Stimulated activated CD8-positive, alpha-beta memory T cell treated with anti-CD3 and anti-CD28 coated beads, Interleukin-15, amount 100 ng/mL, for 4 hours (primary cell): ENCODE results near the gene RHOC.

Source experiments
- DNase-seq, 2 donors: peaks; one replicate each; pipeline ENCODE4 v3.0.0-alpha.2; 2020; ENCODE audit warnings: low read depth in 2 of 2

RHOC gene

GRCh38 chr1:112702067-112702395, 4.9 kb downstream of the RHOC start:
- no peak for DNase-seq

DNA sequence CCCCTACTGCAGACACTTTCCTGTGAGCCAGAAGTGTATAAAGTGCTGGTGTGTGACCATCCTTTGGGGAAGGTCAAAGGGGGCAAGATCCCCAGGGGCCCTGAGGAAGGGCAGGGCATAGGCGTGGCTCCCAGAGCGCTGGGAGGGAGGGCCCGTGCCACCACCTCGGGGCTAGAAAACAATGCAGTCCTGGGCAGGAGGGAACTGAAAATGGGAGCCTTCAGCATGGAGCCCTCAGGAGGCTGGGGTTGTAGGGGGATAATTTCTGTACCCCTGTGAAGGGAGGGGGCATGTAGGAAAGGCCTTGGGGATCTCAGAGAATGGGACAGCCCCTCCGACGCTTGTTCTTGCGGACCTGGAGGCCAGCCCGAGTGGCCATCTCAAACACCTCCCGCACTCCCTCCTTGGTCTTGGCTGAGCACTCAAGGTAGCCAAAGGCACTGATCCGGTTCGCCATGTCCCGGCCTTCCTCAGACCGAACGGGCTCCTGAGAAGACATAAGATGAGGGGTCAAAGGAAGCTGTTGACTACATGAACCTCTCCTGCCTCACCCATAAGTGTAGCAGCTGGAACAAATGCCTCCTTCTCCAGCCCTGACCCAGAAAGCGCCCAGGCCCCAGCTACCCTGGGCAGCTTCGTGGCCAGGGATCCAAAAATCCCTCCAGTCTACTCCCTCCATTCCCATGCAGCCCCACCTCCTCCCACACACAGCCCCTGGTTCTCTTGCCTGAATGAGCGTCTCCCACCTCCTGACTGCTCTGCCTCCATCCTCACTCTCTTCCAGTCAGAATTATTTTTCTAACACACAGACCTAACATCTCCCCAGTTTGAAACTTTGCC, 5.5 kb downstream of the RHOC start:
- DNase-seq, result no peak

DNA sequence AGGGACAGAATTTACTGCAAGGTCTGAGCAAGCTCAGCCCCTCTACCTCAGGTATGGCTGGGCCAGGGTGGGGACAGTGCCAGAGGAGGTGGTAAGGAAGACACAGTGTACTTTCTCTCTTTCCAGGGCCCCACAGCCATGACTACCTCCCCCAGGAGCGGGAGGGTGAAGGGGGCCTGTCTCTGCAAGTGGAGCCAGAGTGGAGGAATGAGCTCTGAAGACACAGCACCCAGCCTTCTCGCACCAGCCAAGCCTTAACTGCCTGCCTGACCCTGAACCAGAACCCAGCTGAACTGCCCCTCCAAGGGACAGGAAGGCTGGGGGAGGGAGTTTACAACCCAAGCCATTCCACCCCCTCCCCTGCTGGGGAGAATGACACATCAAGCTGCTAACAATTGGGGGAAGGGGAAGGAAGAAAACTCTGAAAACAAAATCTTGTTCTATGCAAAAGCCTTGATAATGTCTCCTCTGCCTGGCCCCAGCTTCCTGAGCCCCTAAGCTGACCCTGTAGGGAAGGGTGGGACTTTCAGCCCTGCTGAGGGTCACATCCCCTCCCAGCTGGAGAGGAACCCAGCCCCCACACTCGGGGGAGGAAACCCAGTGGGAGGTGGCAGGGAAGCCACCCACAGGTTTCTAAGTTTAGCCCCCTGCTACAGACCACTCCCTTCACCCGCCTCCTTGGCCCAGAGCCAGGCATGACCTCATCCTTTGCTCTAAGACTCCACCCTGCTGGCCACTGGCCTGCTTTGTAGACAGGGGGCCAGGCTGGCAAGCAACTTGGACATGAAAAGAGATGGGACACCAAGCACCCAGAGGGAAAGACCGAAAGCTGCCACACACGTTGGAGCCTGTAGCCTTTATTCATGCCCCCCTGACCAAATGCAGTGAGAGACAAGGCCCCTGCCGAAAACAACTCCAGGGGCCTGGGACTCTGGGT, 6.4 kb downstream of the RHOC start:
- DNase-seq, result peak; percentile 59 to 64

DNA sequence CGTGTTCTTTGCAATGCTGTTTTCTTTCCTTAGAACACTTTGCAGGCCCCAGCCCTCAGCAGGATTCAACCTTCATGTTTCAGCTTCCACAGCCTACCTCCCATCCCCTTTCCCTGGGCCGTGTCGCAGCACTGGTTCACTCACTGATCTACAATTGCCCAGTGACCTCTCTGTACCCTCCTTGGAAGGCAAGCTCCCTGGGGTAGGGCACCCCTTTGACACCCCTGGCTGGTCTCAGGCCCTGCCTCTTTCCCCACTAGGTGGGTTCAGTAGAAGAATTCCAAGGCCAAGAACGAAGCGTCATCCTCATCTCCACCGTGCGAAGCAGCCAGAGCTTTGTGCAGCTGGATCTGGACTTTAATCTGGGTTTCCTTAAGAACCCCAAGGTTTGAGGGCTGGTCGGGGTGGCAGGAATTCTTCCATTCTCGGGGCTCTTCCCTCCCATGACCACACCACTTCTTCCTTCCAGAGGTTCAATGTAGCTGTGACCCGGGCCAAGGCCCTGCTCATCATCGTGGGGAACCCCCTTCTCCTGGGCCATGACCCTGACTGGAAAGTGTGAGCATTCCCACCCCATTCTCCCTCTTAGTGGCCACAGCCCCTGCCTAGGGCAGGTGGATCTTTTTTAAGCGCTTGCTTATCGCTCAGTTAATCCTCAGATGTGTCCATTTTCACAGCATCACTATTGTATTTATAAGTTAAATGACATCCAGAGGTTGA, 7.3 kb downstream of the RHOC start:
- no peak for DNase-seq

DNA sequence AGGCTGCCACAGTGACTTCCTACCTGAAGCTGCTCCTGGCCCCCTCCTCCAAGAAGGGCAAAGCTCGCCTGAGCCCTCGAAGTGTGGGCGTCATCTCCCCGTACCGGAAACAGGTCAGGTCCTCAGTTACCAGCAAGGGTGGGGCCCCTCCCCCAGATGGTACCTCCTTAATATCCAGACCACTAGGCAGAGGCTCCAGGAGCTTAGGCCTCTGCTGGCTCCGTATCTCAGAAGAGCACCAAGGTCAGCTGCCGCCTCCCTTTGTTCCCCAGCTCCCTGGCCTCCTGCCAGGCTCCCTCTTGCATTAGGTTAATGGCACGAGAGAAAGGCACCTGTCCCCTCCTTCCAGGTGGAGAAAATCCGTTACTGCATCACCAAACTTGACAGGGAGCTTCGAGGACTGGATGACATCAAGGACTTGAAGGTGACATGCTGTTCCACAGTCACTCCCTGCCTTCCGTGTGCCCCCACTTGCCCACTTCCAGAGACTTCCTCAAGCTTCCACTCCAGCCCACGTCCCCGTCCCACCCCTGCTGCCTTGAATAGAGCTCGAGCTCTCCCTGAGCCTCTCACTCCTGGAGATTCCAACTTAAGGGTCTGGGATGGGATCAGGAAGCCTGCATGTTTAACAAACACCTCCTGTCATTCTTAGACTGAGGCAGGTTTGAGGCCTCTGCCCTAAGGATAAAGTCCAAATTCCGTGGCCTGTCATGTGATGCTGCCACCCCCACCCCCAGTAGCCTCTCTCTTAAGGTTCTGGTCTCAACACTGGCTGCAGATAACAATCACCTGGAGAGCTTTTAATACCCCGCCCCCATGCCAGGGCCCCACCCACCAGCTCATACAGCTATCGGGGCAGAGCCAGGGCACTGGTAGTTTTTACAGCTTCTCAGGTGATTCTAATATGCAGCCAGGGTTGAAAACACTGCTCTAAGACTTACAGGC, 8.3 kb downstream of the RHOC start:
- DNase-seq, result no peak

DNA sequence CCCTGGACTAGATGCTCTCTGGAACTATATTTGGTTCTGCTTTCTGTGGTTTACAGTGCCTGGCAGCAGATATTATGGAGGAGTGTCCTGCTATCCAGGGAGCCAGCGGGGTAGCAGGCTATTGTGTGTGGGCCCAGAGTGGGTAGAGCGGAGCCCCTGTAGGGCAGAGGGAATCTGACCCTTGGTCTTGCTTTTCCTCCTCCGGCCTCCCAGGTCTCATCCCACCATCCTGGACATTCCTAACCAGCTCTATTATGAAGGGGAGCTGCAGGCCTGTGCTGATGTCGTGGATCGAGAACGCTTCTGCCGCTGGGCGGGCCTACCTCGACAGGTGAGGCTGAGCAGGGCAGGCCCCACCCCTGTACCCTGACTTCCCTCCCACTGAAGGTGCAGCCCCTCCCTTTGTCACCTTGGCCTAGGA, 9.1 kb downstream of the RHOC start:
- DNase-seq, result no peak

- DNase-seq, result no peak
Observed at GRCh38 chr1:112696578-112697314, 10.2 kb downstream of the RHOC start.

- no peak for DNase-seq
Observed at GRCh38 chr1:112695276-112695675, 11.7 kb downstream of the RHOC start.

DNA sequence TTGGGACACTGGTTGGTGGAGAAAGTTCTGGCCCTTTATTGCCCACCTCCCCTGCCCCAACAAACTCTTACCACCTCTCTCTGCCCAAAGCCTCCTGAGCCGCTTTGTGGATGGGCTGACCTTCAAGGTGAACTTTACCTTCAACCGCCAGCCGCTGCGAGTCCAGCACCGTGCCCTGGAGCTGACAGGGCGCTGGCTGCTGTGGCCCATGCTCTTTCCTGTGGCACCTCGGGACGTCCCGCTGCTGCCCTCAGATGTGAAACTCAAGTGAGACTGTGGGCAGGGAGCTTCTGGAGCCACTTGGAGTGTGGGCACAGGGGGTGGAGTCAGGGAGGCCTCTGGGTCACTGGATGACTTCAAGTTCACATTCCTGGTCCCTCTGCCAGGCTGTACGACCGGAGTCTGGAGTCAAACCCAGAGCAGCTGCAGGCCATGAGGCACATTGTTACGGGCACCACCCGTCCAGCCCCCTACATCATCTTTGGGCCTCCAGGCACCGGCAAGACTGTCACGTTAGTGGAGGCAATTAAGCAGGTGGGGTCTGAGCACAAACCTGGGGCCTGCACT, 12.5 kb downstream of the RHOC start:
- no peak for DNase-seq

GRCh38 chr1:112693821-112694220, 13.1 kb downstream of the RHOC start:
- no peak for DNase-seq

DNA sequence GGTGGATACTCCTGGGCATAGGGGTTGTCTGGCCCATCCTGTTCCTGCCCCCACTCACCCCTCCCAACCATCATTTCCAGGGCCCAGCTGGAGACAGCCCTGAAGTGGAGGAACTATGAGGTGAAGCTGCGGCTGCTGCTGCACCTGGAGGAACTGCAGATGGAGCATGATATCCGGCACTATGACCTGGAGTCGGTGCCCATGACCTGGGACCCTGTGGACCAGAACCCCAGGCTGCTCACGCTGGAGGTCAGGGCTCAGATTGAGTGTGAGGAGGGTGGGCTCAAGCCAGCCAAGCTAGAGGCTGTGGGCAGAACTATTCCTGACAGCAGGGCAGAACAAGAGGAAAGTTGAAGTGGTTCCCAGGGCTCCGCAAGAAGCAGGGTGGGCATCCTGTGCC, 14.2 kb downstream of the RHOC start:
- DNase-seq, result no peak

GRCh38 chr1:112689842-112690237, 17.1 kb downstream of the RHOC start:
- DNase-seq, result no peak

GRCh38 chr1:112689196-112689841, 17.6 kb downstream of the RHOC start:
- DNase-seq, result no peak

DNA sequence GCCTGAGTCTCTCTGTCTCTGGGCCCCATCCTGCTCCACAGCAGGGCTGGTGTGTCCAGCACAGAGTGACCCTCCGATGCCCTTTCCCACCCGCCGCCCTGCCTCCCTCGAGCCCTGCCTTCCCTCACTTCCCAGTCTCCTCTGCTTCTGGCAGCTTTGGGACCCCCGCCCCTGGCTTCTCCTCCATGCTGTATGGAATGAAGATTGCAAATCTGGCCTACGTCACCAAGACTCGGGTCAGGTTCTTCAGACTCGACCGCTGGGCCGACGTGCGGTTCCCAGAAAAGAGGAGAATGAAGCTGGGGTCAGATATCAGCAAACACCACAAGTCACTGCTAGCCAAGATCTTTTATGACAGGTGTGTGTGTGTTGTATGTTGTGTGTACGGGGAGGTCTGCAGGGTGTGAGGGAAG, 18.1 kb downstream of the RHOC start:
- DNase-seq, result no peak

DNA sequence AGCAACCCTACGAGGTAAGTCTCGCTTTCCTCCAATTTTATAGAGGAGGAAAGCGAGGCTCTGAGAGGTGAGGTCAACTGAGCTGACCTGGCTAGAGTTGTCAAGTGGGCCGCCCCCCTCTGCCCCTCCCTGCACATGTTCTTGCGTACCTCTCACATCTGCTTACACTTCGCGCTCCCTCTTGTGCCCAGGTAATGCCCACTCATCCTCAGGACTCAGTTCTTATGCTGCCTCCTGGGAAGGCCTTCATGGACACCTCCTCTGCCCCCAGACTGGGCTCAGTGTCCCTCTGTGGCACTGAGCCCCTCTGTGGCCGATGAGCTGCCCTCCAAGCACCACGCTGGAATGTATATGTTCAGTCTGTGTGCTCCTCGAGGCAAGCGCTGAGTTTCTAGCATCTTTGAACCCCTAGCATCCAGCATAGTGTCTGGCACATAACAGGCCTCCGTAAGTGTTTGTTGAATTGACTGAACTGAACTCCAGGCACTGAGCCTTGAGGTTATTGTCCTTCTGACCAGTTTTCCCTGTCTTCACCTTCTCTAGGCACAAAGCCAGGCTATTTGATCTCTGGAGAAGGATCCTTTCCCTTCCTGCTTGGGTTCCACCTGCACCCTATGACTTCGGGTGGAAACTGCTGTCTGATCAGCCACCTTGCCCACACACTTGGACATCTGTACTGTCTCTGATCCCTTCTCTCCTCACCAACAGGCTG, 19.0 kb downstream of the RHOC start:
- no peak for DNase-seq

- DNase-seq, result no peak
Observed at GRCh38 chr1:112687361-112687760, 19.6 kb downstream of the RHOC start.

GRCh38 chr1:112686835-112687234, 20.1 kb downstream of the RHOC start:
- DNase-seq, result no peak

- no peak for DNase-seq
Observed at GRCh38 chr1:112686417-112686816, 20.5 kb downstream of the RHOC start.

DNA sequence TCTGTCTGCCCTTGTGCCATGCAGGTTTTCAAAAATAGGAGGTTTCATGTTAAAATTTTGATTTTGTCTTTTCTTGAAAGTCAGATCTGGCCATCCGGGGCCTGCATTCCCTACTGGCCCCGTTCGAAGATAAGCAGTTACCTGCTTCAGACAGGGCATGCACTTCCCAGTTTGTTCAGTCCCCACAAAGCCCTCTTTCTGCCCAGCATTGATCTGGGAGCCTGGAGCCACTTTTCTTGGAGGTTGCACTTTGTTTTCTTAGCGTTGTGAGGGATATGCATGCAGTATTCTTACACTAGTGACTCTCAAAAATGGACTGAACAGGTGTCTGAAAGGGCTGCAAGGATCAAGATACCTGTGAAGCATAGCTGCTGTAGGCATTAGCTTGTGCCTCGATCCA, 21.0 kb downstream of the RHOC start:
- DNase-seq, result no peak
